ENCODE measurements around the gene CA10.

GRCh38 chr17:51636291-51636690 is 522.2 kb downstream of the CA10 start:
- no peak for TF ChIP-seq CTCF (IDR thresholded peaks at IDR 0.05; ENCODE audit: poor library complexity, severe bottlenecking)
- TF ChIP-seq RAD21 (conservative IDR thresholded peaks at IDR 0.05) = no peak
- no peak for TF ChIP-seq EZH2 (IDR thresholded peaks at IDR 0.05; ENCODE audit: borderline replicate concordance, insufficient read depth, low read length, poor library complexity, severe bottlenecking)
- no peak for TF ChIP-seq POLR2AphosphoS5 (IDR thresholded peaks at IDR 0.05)
- no peak for TF ChIP-seq EP300 (conservative IDR thresholded peaks at IDR 0.05; ENCODE audit: poor library complexity, severe bottlenecking)
- no peak for TF ChIP-seq TAF1 (IDR thresholded peaks at IDR 0.05; ENCODE audit: low read depth)
- no peak for TF ChIP-seq MXI1 (conservative IDR thresholded peaks at IDR 0.05; ENCODE audit: poor library complexity, severe bottlenecking)
